Effector CD4-positive, alpha-beta T cell (primary cell): Measurements from ENCODE around the gene BRD3OS.
A peak's percentile ranks its signal among the peaks of the same experiment; 100 is the strongest.
"Not testable (repeated sequence)": the region's sequence is repeated elsewhere in the genome, so short reads cannot be mapped to it uniquely, and the experiment has no call there.

Experiments
- DNase-seq: peaks from one replicate; pipeline ENCODE4 v3.0.0-alpha.2; 2020
- total RNA-seq: gene quantifications from one replicate; lab custom pipeline; 2026; lab: John Stamatoyannopoulos, UW

The BRD3OS gene
- total RNA-seq = 10.7 reads per million, percentile 33 among the genes with 10 or more reads in this experiment

- DNase-seq = peak; percentile 87
Measured at GRCh38 chr9:134024828-134025605, at the start of gene BRD3OS. Gene BRD3OS, plus strand, starts transcription at chr9:134025481. Its CDS starts 1,267 bp downstream, at chr9:134026748.

GRCh38 chr9:133975511-133975910, 49.8 kb upstream of the BRD3OS start:
- DNase-seq = no peak

GRCh38 chr9:133976191-133976861, 49.0 kb upstream of the BRD3OS start:
- no peak for DNase-seq

- DNase-seq = no peak
Measured at GRCh38 chr9:133976887-133977286, 48.4 kb upstream of the BRD3OS start.

- no peak for DNase-seq
Measured at GRCh38 chr9:133977421-133978201, 47.7 kb upstream of the BRD3OS start.

- DNase-seq = no peak
Measured at GRCh38 chr9:133978226-133978898, 46.9 kb upstream of the BRD3OS start.

GRCh38 chr9:133978899-133979272, 46.4 kb upstream of the BRD3OS start:
- no peak for DNase-seq

- no peak for DNase-seq
Measured at GRCh38 chr9:133979273-133979920, 45.9 kb upstream of the BRD3OS start.

GRCh38 chr9:133979921-133980863, 45.1 kb upstream of the BRD3OS start:
- no peak for DNase-seq

- no peak for DNase-seq
Measured at GRCh38 chr9:133980864-133981588, 44.3 kb upstream of the BRD3OS start.

GRCh38 chr9:133981589-133981957, 43.7 kb upstream of the BRD3OS start:
- DNase-seq = no peak

GRCh38 chr9:133981958-133982681, 43.2 kb upstream of the BRD3OS start:
- DNase-seq = no peak

- no peak for DNase-seq
Measured at GRCh38 chr9:133982971-133983720, 42.1 kb upstream of the BRD3OS start.

- DNase-seq = no peak
Measured at GRCh38 chr9:133986061-133986460, 39.2 kb upstream of the BRD3OS start.

GRCh38 chr9:133986774-133987445, 38.4 kb upstream of the BRD3OS start:
- DNase-seq = no peak

- DNase-seq = no peak
Measured at GRCh38 chr9:133987446-133987788, 37.9 kb upstream of the BRD3OS start.

- no peak for DNase-seq
Measured at GRCh38 chr9:133987946-133988665, 37.2 kb upstream of the BRD3OS start.

GRCh38 chr9:133988771-133989170, 36.5 kb upstream of the BRD3OS start:
- not testable (repeated sequence) for DNase-seq
